Activated B cell treated with CpG ODN at 0.5 μM for 24 hours (primary cell): ENCODE measurements around the gene EPS15. TPM values are rescaled to one million over a fixed set of nuclear protein-coding genes. Genes with fewer than 3 reads are reported as not detected.
"Not testable (repeated sequence)": the region's sequence is repeated elsewhere in the genome, so short reads cannot be mapped to it uniquely, and the experiment has no call there.

ENCODE experiments used
- ATAC-seq: fragments of 200-7000 bp; cut with Tn5 transposase; one replicate; pipeline ENCODE4 v1.10.0; 2021; ENCODE audit warnings: low read depth, mild to moderate bottlenecking, moderate library complexity
- CTCF ChIA-PET: fragments of 350-600 bp; sonication (Branson Sonifier 250); formaldehyde crosslinking; loops from one replicate; lab custom pipeline; 2021; ENCODE audit warnings: antibody characterized with exemption; lab: Charles Lee
- POLR2A ChIA-PET: fragments of 350-600 bp; sonication (Branson Sonifier 250); formaldehyde crosslinking; loops from one replicate; lab custom pipeline; 2021; ENCODE audit warnings: antibody characterized with exemption; lab: Charles Lee
- DNase-seq: peaks from one replicate; pipeline ENCODE4 v3.0.0; 2022
- H3K27ac Mint-ChIP-seq: one replicate; pipeline ENCODE4 v1.8.0; 2020; ENCODE audit warnings: mixed read lengths
- H3K27me3 Mint-ChIP-seq: one replicate; pipeline ENCODE4 v1.8.0; 2021; ENCODE audit warnings: mixed read lengths
- H3K36me3 Mint-ChIP-seq: one replicate; pipeline ENCODE4 v1.8.0; 2021; ENCODE audit warnings: low read depth, mixed read lengths
- H3K4me1 Mint-ChIP-seq: one replicate; pipeline ENCODE4 v1.8.0; 2021; ENCODE audit warnings: mixed read lengths
- H3K4me3 Mint-ChIP-seq: one replicate; pipeline ENCODE4 v1.8.0; 2020; ENCODE audit warnings: mild to moderate bottlenecking, mixed read lengths
- H3K9me3 Mint-ChIP-seq: one replicate; pipeline ENCODE4 v1.8.0; 2020; ENCODE audit warnings: mixed read lengths
- CTCF ChIP-seq: fragments of 200-600 bp; IDR thresholded peaks from one replicate; pipeline ENCODE4 v1.8.0; 2022; ENCODE audit warnings: antibody characterized with exemption, mild to moderate bottlenecking
- intact Hi-C: fragments of 100-400 bp; cut with micrococcal nuclease; formaldehyde crosslinking; loops from one replicate; pipeline ENCODE4 v1.15.1; 2024
- total RNA-seq: library from RNA; stranded (reverse); gene quantifications from 2 replicates; pipeline ENCODE4 v1.2.3, GENCODE V29; 2022

Gene EPS15
- total RNA-seq, 1 donor from 2014 or later, result 150 TPM

- intact Hi-C loops, result no loop called here
- peaks cover 71% of the 10 kb centered on the region for H3K36me3 Mint-ChIP-seq
- CTCF ChIA-PET, result interaction anchor here (0.6 kb wide), 1 partner anchor 596 kb away, joined by 3 read pairs; no protein-coding TSS in a partner anchor
Measured at GRCh38 chr1:51469518-51469917, 49.5 kb downstream of the EPS15 start.

GRCh38 chr1:51464828-51465227, 54.2 kb downstream of the EPS15 start:
- intact Hi-C loops, result loop anchor here (2.0 kb wide), 1 partner anchor 54 kb away; the partner anchor contains the start of gene EPS15
- Mint-ChIP-seq H3K27me3 (no peaks in the 10 kb centered on the region), H3K9me3 (no peaks in the 10 kb centered on the region), H3K4me1 (peaks cover under 1% of the 10 kb centered on the region), H3K4me3 (no peak overlapping the region), H3K36me3 (peaks cover 72% of the 10 kb centered on the region), H3K27ac (no peak overlapping the region)
- TF ChIP-seq CTCF, result no peak
- no peak for ATAC-seq
- DNase-seq, result no peak
- ChIA-PET CTCF (interaction anchor here (1.2 kb wide), 1 partner anchor 70 kb away, joined by 3 read pairs; no protein-coding TSS in a partner anchor), POLR2A (no interaction called here)

More at GRCh38 chr1:51469518-51469917, 49.5 kb downstream of the EPS15 start:
- Mint-ChIP-seq H3K9me3 (no peaks in the 10 kb centered on the region), H3K4me3 (no peak overlapping the region), H3K4me1 (peaks cover 13% of the 10 kb centered on the region), H3K27ac (peak overlapping the region; percentile 1), H3K27me3 (no peaks in the 10 kb centered on the region)
- no peak for DNase-seq
- POLR2A ChIA-PET, result interaction anchor here (0.5 kb wide), 1 partner anchor 8 kb away, joined by 4 read pairs; no protein-coding TSS in a partner anchor
- ATAC-seq, result no peak
- no peak for TF ChIP-seq CTCF

GRCh38 chr1:51463561-51463960, 55.5 kb downstream of the EPS15 start:
- no peak for DNase-seq
- ChIA-PET CTCF (interaction anchor here (0.8 kb wide), 1 partner anchor 70 kb away, joined by 3 read pairs; no protein-coding TSS in a partner anchor), POLR2A (no interaction called here)
- ATAC-seq, result no peak
- H3K4me3 Mint-ChIP-seq, result no peak overlapping the region
- no peak for TF ChIP-seq CTCF
- H3K4me1 Mint-ChIP-seq, result no peaks in the 10 kb centered on the region
- no peak overlapping the region for H3K27ac Mint-ChIP-seq
- H3K27me3 Mint-ChIP-seq, result no peaks in the 10 kb centered on the region
- peaks cover 70% of the 10 kb centered on the region for H3K36me3 Mint-ChIP-seq
- H3K9me3 Mint-ChIP-seq, result no peaks in the 10 kb centered on the region
- intact Hi-C loops, result loop anchor here (2.0 kb wide), 1 partner anchor 71 kb away; no protein-coding TSS in a partner anchor

GRCh38 chr1:51462289-51462688, 56.8 kb downstream of the EPS15 start:
- H3K27me3 Mint-ChIP-seq, H3K4me1 Mint-ChIP-seq, H3K27ac Mint-ChIP-seq, H3K4me3 Mint-ChIP-seq, CTCF ChIA-PET, ATAC-seq, DNase-seq, H3K9me3 Mint-ChIP-seq: not testable (repeated sequence)
- POLR2A ChIA-PET, result interaction anchor here (0.6 kb wide), 1 partner anchor 115 kb away, joined by 3 read pairs; no protein-coding TSS in a partner anchor
- intact Hi-C loops, result loop anchor here (2.0 kb wide), 1 partner anchor 73 kb away; no protein-coding TSS in a partner anchor
- H3K36me3 Mint-ChIP-seq, result peaks cover 73% of the 10 kb centered on the region

GRCh38 chr1:51454554-51454953, 64.5 kb downstream of the EPS15 start:
- H3K27me3 Mint-ChIP-seq, result no peaks in the 10 kb centered on the region
- CTCF ChIA-PET, result interaction anchor here (1.0 kb wide), 1 partner anchor 80 kb away, joined by 3 read pairs; no protein-coding TSS in a partner anchor
- H3K27ac Mint-ChIP-seq, result no peak overlapping the region
- no peaks in the 10 kb centered on the region for H3K4me1 Mint-ChIP-seq
- peaks cover 55% of the 10 kb centered on the region for H3K36me3 Mint-ChIP-seq
- no peak for DNase-seq
- no peaks in the 10 kb centered on the region for H3K9me3 Mint-ChIP-seq
- TF ChIP-seq CTCF, result no peak
- POLR2A ChIA-PET, result interaction anchor here (0.7 kb wide), 1 partner anchor 44 kb away, joined by 7 read pairs; no protein-coding TSS in a partner anchor
- no peak overlapping the region for H3K4me3 Mint-ChIP-seq
- no peak for ATAC-seq
- intact Hi-C loops, result no loop called here
